ENCODE measurements around the gene BTN3A1.
"Not testable (repeated sequence)": the region's sequence is repeated elsewhere in the genome, so short reads cannot be mapped to it uniquely, and the experiment has no call there.

Gene BTN3A1

GRCh38 chr6:26415036-26415614 is 13.1 kb downstream of the BTN3A1 start:
- DNase-seq (ENCODE audit: low read depth): no peak

DNA sequence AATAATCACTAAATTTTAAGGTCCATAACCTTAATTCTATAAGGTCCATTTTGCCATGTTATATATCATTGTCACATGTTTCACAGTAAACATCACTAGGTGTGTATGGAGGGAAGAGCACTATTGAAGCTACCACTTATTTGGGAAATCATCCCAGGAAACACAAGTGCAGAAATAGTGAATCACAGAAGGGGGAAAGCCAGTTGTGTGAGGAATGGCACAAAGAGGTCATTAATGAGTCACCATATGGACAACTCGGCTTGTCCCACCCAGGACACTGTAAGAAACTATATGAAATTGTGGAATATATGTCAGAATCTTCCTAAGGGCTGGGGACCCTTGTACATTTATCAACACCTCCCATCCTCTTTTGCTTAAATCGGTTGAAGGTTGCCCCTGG is 13.7 kb downstream of the BTN3A1 start:
- no peak for DNase-seq (ENCODE audit: low read depth)

DNA sequence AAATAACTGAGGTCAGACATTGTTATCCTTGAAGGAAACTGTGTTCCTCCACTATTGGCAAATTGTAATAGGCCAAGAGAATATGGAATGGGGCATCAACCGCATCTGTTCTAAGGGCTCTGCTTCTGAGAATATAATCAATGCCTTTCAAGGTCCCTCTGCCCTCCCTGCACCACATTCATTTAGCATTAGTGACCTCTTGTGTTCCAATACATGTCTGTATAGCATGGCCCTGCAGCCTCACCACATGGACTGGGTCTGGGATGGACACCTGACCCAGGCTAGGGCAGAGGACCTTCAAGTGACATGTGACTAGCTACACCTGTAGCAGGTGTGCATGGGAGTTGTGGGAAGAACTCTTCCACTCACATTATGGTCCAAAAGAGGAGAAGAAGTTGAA is 14.2 kb downstream of the BTN3A1 start:
- DNase-seq (ENCODE audit: low read depth): no peak

DNA sequence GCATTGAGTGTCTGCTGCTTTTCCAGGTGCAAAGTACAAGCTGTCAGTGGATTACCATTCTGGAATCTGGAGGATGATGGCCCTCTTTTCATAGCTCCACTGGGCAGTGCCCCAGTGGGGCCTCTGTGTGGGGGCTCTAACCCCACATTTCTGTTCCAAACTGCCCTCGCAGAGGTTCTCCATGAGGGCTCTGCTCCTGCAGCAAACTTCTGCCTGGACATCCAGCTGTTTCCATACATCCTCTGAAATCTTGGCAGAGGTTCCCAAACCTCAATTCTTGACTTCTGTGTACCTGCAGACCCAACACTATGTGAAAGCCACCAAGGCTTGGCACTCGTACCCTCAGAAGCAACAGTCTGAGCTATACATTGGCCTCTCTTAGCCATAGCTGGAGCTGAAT is 16.0 kb downstream of the BTN3A1 start:
- not testable (repeated sequence) for DNase-seq (ENCODE audit: low read depth)

GRCh38 chr6:26418795-26419194 is 16.7 kb downstream of the BTN3A1 start:
- not testable (repeated sequence) for DNase-seq (ENCODE audit: low read depth)

- no peak for DNase-seq (ENCODE audit: low read depth)
Measured at GRCh38 chr6:26420688-26421171, 18.7 kb downstream of the BTN3A1 start.

- peak; percentile 79 for DNase-seq (ENCODE audit: low read depth)
Measured at GRCh38 chr6:26421259-26422144, 19.4 kb downstream of the BTN3A1 start.

DNA sequence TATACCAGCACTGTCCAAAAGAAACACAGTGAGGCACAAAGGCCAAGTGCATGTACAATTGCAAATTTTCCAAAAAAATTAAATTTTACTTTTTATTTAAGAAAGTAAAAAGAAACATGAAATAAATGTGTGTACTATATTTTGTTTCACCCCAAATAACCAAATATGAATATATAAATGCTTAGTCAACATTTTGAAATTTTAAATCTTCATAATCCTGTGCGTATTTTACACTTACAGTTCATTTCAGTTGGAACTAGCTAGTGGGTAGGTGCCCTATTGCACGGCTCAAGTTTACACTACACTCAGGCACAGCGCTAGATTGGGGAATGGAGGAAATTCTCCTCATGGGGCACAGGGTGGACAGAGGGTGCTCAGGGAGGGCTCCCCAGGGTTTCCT is 20.3 kb downstream of the BTN3A1 start:
- DNase-seq (ENCODE audit: low read depth): no peak

DNA sequence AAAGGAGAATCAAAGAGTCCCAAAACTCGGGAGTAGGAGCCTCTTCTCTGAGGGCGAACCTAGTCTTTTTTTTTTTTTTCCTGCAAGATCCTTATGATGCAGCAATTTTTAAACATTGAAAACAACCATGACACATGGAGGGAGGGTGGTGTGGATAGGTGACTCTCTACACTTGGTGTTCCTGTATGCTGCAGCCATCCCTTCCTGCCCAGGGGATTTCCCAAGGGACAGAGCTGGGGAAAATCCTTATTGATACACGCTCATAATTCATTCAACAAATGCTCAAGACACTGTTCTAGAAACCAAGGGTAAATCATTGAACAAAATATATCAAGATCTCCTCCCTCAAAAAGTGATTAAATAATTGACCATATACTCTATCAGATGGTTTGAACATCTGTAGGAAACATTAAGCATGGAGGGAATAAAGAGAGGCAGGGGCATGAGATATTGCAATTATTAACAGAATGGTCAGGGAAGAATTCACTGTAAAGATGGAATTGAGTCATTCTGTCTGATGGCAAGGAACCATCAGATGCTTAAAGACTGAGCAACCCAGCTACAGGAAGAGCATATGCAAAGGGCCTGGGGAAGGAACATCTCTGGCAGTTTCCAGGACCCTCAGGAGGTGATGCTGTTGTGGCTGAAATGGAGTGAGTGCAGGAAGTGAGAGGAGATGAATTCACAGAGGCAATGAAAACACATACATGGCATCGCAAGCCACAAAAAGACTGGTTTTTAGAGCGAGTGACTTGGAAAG is 24.8 kb downstream of the BTN3A1 start:
- no peak for DNase-seq (ENCODE audit: low read depth)

DNA sequence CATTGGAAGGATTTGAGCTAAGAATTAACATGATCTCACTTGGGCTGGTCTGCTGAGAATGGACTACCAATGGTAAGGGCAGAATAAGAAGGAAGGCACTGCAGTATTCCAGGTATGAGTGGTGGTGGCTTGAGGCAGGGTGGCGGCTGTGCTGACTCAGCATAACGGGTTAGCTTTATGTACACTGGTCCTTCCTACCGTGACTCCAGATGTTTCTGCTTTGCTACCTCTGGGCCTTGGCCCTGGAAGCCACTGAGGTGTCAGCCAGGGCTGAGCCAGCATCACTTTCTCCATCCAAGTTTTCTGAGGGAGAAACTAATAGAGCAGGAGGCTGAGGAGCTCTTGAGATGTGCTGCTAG is 25.4 kb downstream of the BTN3A1 start:
- DNase-seq (ENCODE audit: low read depth): no peak

DNA sequence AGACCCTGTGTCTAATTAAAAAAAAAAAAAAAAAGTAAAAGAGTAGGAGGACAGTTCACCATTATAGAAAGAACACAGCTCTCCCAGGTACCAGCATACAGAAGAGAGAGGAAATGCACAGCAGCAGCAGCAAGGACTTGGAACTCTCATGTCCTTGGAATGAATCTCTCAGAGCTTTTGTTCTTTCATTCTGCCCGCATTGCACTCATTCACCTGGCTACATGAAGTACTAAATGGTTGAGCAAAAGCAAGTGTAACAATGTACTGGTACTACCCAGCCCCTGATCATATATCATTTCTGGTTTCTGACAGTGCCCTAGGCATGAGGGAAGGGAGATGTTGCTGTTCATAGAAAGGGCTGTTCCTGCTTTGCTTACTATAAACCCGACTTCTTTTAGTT is 26.1 kb downstream of the BTN3A1 start:
- no peak for DNase-seq (ENCODE audit: low read depth)

- no peak for DNase-seq (ENCODE audit: low read depth)
Measured at GRCh38 chr6:26430787-26431186, 28.7 kb downstream of the BTN3A1 start.

GRCh38 chr6:26431258-26432172 is 29.4 kb downstream of the BTN3A1 start:
- no peak for DNase-seq (ENCODE audit: low read depth)

GRCh38 chr6:26432627-26433201 is 30.6 kb downstream of the BTN3A1 start:
- no peak for DNase-seq (ENCODE audit: low read depth)

DNA sequence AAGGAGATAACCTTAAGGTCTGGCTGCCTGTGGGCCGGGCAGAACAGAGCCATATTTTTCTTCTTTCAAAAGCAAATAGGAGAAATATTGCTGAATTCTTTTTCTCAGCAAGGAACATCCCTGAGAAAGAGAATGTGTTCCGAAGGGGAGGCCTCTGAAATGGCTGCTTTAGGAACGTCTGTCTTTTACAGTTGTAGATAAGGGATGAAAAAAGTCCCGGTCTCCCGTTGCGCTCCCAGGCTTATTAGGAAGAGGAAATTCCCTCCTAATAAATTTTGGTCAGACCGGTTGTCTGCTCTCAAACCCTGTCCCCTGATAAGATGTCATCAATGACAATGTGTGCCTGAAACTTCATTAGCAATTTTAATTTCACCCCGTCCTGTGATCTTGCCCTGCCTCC is 31.6 kb downstream of the BTN3A1 start:
- not testable (repeated sequence) for DNase-seq (ENCODE audit: low read depth)

DNA sequence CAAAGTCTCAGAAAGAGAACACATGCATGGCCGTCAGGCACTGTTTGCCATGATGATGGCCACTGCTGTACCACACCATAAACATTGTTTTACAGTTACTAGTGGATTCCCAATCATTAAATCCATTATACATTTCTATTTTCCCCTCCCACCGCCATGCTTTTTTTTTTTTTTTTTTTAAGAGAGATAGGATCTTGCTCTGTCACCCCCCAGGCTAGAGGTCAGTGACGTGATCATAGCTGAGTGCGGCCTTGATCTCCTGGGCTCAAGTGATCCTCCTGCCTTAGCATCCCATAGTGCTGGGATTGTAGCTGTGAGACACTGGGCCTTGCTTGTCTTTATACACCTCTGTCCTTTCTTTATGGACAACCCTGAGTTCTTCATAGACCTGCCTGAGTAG is 33.9 kb downstream of the BTN3A1 start:
- no peak for DNase-seq (ENCODE audit: low read depth)

DNA sequence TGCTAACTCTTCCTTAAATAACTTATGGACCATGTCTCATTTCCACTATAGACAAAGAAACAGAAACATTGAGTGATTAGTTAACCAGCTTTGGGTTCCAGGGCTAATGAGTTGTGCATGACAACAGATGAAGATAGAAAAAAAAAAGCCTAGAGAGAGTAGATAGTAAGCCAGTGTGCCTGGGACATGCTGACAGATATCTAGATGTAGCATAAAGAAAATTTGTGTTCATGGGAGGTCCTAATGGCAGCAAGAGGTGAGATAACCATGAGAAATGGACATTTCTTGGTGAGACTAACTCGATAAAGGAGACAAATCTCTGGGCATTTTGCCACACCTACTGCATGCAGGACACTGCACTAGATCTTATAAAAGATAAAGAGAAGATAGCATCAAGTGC is 35.5 kb downstream of the BTN3A1 start:
- DNase-seq (ENCODE audit: low read depth): no peak

- DNase-seq (ENCODE audit: low read depth): no peak
Measured at GRCh38 chr6:26438000-26438399, 35.9 kb downstream of the BTN3A1 start.

- DNase-seq (ENCODE audit: low read depth): no peak
Measured at GRCh38 chr6:26439151-26440125, 37.4 kb downstream of the BTN3A1 start.

DNA sequence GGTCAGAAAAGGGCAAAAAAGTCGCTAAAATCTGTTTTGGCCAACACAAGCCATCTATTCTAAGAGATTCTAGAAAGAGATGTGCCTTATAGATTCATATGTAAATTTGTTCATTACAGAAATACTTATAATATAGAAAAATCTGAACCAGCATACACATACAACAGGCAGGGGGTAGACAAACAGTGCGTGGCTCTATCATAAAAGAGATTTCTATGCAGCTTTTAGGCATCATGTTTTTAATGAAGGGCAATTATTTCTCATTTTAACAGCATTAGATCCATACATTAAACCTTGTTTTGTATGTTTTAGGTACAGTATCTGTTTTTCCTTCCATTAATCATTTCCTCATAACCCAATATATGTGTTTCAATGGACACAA is 38.9 kb downstream of the BTN3A1 start:
- DNase-seq (ENCODE audit: low read depth): no peak

Data from GM04504 (cell line).